ENCODE results near the gene ZNF438. TPM values are rescaled to one million over a fixed set of nuclear protein-coding genes. Genes with fewer than 3 reads are reported as not detected.

The ZNF438 gene
- total RNA-seq, 1 donor from 2014 or later = 13.9 TPM

DNA sequence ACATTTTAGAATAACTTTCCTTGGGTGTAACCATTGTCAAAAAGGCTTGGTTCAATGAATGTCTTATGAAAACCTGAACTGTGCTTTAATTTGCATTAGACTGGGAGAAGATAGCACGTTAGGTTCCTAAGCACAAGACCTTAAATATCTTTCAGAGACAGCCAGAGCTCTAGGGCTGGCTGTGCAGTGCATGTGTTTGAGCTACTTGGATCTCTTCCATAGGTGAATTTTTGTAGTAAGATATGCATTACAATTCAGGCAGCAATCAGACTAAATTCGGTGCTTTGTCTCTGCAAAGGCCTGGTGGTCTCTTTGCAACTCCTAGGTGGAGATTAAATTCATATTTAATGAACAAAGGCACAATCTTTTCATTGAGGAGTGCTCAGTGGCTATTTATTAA, 192.0 kb downstream of the ZNF438 start:
- DNase-seq = no peak
- intact Hi-C loops (cut with micrococcal nuclease) = no loop called here
- ATAC-seq = no peak

DNA sequence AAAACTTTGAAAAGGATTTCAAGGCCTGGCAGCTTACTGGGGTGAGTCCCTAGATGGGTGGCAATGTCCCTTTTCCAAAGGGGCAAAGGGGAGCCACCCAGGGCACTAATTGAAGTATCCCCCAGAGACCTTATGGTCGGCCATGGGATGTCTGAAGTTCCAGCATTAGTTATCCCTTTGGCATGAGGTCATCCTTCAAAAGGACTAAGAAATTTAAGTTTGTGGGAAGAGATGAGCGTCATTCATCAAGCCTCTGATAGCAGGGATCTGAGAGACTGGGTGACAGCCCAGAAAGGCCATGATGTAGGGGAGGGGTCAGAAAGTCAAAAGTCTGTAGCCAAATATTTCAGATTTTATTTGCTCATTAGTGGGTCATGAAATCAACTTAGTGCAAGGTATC, 195.3 kb downstream of the ZNF438 start:
- DNase-seq (no peak), ATAC-seq (no peak)
- intact Hi-C loops (cut with micrococcal nuclease) = no loop called here

DNA sequence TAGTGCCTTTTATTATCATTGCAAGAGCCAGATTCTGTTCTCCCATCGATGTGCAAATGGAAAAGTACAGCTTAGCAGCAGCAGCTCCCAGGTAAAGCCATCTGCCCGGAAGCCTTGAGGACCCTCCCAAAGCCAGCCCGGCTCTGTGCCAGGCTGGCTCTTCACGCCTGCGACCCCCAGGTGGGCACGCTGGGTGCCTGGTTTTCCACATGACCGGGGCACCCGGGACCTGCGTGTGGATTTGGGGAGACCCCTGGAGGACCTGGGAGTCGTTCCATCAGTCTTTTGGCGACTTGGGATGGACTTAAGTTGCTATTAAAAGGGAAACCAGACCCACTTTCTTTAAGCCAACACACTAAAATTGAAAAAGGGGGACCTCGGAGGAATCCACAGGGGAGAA, 196.5 kb downstream of the ZNF438 start:
- intact Hi-C loops (cut with micrococcal nuclease) = no loop called here
- DNase-seq (no peak), ATAC-seq (no peak)

GRCh38 chr10:30834651-30835050, 197.0 kb downstream of the ZNF438 start:
- intact Hi-C loops (cut with micrococcal nuclease) = no loop called here
- ATAC-seq (no peak), DNase-seq (no peak)

GRCh38 chr10:30834153-30834552, 197.5 kb downstream of the ZNF438 start:
- DNase-seq = no peak
- intact Hi-C loops (cut with micrococcal nuclease) = no loop called here
- no peak for ATAC-seq

DNA sequence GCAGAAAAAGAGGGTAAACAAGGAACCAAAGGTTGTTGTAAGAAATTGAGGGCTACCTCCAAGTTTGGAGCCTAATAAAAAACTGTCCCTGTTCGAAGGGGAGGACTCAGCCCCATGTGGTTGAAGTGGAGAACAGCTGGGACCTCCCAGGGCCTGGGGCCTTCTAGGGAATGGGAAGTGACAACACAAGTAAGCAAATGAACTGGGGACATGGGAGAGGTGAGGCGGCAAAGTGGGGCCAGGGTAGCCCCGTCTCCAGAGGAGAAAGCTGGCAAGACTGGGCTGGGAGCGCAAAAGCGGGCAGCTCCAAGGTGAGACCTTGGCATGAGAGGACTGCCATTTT, 198.1 kb downstream of the ZNF438 start:
- ATAC-seq (no peak), DNase-seq (no peak)
- intact Hi-C loops (cut with micrococcal nuclease) = no loop called here

- intact Hi-C loops (cut with micrococcal nuclease) = no loop called here
- ATAC-seq (peak; percentile 36), DNase-seq (no peak)
Measured at GRCh38 chr10:30832749-30833627, 198.7 kb downstream of the ZNF438 start.

- intact Hi-C loops (cut with micrococcal nuclease) = no loop called here
- DNase-seq (no peak), ATAC-seq (no peak)
Measured at GRCh38 chr10:30832001-30832748, 199.5 kb downstream of the ZNF438 start.

GRCh38 chr10:30831426-30831825, 200.2 kb downstream of the ZNF438 start:
- ATAC-seq = no peak
- DNase-seq = no peak
- intact Hi-C loops (cut with micrococcal nuclease) = no loop called here

- ATAC-seq (no peak), DNase-seq (no peak)
- intact Hi-C loops (cut with micrococcal nuclease) = no loop called here
Measured at GRCh38 chr10:30830315-30831230, 201.1 kb downstream of the ZNF438 start.

DNA sequence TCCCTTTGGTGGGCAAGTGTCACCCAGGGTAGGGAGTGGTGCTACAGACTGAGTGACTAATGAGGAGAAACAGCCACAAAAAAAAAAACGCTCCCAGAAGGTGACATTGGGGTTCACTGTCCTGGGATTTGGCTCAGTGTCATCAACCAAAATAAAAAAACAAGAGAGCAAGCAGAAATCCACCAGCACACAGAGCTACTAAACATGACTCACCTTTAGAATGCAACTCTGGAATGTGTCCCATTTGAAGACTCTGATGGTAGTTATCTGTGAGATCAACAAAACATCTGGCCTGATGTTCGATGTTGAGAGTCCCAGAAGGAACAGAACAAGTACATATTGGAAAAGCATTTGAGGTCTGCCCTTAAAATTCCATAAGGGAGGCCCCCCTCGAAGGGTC, 201.8 kb downstream of the ZNF438 start:
- intact Hi-C loops (cut with micrococcal nuclease) = no loop called here
- ATAC-seq (no peak), DNase-seq (no peak)

GRCh38 chr10:30828680-30829079, 203.0 kb downstream of the ZNF438 start:
- intact Hi-C loops (cut with micrococcal nuclease) = no loop called here
- ATAC-seq = no peak

DNA sequence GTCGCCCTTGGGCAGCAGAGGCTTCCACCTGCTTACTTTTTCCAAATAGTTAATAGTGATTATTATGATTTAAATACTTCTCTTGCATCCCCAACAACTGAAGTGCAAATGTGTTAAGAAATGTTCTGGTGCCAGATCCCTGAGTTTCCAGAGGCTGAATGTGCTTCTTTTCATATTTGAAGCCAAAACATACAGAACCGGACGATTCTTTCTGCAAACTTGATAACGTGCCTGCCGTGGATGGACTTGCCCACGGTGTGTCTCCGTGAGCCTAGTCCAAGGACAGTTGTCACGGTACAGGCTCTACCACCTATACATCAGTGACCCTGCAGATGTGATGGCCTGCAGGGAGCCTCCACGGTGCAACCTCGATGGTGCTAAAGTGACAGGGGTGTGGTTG, 203.5 kb downstream of the ZNF438 start:
- no peak for DNase-seq
- intact Hi-C loops (cut with micrococcal nuclease) = no loop called here
- peak; percentile 50 for ATAC-seq

More at GRCh38 chr10:30828680-30829079, 203.0 kb downstream of the ZNF438 start:
- DNase-seq = no peak

- intact Hi-C loops (cut with micrococcal nuclease) = no loop called here
- DNase-seq = peak; percentile 41
- ATAC-seq = peak; percentile 75
Measured at GRCh38 chr10:30827531-30828120, 204.0 kb downstream of the ZNF438 start.

DNA sequence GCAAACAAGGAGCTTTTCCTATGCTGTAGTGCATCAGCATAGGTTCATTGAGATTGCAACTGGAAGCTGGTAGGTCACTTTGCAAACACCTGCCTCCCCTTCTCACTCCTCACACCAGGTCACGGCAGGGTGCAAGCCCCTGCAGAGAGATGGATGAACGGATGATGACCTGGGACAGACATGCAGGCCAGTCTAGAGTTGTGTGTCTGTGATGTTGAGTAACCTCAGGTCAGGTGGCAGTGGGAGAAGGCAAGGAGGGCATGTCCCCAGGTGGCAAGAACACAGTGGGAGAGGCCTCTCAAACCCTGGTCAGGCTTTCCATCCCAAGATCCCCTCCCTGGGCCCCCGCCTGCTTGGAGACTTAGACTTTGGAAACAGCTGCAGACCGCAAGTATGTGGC, 205.0 kb downstream of the ZNF438 start:
- intact Hi-C loops (cut with micrococcal nuclease) = no loop called here
- no peak for ATAC-seq
- DNase-seq = no peak

DNA sequence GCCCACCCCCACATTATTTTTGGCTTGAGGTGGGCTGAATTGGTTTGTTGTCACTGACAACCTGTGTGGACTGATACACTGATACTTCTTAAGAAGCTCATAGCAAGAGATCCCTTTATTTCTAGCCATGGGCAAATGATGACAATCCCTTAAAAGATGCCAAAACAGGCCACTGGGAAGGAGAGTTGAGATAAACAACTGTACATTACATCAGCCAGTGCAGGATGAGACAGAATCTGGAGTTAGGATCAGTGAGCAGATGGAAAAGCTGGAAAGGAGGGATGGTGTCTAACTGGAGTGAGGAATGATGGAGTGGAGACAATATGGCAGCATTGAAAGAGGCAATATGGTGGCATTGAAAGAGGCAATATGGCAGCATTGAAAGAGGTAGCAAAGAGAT, 206.2 kb downstream of the ZNF438 start:
- DNase-seq = no peak
- ATAC-seq = no peak
- intact Hi-C loops (cut with micrococcal nuclease) = no loop called here

- intact Hi-C loops (cut with micrococcal nuclease) = no loop called here
- DNase-seq (no peak), ATAC-seq (no peak)
Measured at GRCh38 chr10:30825022-30825421, 206.6 kb downstream of the ZNF438 start.

DNA sequence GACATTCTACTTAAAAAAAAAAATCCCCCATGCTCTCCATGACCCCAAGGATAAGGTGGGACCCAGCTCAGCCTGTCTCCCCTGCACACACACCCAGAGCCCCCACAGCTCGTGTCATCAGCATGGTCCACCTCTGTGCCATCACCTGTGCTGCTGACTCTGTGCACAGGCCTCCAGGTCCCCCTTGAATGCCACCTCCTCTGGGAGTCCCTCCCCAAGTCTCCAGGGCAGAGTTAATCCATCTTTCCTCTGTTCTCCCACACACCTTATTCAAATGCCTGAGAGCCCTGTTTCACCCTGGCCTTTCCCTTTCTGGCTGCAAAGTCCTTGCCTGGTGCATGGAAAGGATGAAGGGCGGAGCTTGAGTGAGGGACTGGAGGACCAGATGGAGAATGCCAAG, 208.0 kb downstream of the ZNF438 start:
- ATAC-seq (no peak), DNase-seq (no peak)
- intact Hi-C loops (cut with micrococcal nuclease) = no loop called here

DNA sequence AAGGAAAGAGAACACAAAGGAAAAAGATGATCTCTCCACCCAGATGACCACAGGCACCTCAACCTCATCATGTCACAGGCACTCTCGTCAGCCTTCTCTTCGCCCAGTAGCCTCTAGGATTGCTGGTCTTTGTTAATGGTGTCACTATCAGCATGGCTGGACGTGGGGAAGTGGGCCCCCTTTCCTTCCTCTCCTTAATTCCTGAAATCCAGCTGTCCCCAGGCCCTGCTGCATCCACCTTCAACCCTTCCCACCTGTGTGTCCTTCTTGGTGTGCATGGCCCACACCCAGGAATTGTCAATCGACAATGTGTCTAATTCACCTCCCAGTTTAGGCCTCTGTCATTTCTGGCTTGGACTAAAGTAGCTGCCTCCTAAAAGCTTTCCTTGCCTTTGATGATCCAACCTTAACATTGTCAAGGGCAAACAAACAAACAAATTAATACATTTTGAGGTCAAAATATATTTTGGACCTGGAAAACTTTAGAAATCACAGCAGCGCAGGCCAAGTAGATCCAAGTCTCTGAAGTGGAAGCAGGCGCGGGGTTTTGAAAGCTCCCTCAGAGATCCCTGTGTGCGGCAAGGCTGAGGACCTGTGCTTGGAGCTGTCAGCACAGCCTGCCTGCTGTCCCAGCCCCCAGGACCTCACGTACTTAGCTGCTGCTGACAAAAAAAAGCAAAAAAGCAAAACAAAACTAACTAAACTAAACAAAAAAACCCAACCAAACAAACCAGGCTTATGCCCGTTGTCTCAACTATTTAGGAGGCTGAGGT, 208.8 kb downstream of the ZNF438 start:
- no peak for DNase-seq
- intact Hi-C loops (cut with micrococcal nuclease) = no loop called here
- no peak for ATAC-seq
